CD4-positive, alpha-beta T cell treated with Interferon gamma for 1 hour (primary cell): ENCODE results near the gene TOM1L2.

Experiments
- DNase-seq: peaks from one replicate; pipeline ENCODE4 v3.0.0-alpha.2; 2020

The TOM1L2 gene

GRCh38 chr17:17844500-17844899, 127.7 kb downstream of the TOM1L2 start:
- no peak for DNase-seq

DNA sequence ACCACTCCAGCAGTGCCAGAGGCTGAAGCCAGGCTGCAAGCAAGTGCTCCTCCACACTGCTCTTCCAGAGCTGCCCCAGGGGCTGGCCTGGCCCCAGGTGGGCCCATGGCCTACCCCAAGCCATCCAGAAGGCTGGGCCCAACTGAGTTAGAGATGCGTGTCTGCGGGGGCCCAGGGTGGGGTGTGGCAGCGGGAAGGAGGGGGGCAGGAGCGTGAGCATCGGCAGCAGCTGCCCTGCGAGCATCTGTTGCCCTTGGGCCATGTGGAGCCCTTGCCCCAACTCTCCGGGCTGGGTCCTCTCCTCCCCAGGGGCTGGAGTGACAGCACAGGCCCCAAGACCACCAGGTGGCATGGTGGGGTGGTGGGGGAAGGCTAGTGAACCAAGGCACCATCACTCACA, 128.1 kb downstream of the TOM1L2 start:
- DNase-seq, result no peak

DNA sequence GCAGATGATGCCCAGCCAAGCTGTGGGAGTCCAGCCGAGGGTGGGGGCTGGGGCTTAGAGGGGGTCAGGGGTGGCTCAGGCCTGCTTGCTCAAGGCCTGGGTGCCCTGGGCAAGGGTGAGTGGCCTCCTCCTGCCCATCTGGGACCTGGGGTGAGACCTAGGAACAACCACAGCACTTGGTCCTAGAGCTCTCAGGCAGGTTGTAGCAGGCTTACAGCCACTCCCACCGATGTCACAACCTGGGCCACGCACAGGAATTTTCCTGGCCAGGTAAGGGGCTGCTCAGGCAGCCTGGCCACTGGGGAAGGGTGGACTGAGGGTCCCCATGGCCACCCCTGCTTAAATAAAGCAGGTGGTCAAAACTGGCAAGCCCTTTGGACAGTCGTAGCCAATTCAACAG, 129.1 kb downstream of the TOM1L2 start:
- no peak for DNase-seq

DNA sequence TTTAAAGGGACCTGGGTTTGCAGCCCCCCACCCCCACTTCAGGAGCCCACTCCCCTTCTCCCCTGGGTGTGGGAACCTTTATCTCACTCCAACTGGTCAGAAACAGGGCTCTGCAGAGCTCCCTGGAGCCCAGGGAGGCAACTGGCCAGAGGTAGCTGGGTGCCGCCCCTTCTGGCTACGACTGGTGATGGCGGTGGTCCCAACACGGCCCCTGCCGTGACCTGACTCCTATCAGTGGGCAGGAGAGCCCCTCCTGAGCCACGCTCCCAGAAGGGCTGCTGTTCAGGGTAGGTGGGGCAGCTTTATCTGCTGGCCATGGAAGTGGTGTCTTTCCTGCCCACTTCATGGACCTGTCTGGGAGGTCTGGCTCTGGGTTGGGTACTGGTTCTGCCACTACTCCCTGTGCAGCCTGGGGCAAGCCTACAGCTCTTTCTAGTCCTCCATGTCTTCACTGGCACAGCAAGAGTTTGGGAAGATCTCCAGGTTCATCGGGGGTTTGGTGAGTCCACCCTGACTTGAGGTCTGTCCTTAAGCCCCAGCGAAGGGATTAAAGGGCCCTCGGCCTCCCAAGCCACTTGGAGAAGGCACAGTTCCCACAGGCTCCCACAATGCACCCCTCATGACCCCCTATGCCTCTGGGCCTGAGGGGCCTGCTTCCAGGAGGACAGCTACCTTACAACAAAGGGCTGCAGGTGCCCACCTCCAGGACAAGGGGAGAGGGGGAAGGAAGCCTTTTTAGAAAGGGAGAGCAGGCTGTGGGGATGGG, 129.9 kb downstream of the TOM1L2 start:
- DNase-seq, result no peak

DNA sequence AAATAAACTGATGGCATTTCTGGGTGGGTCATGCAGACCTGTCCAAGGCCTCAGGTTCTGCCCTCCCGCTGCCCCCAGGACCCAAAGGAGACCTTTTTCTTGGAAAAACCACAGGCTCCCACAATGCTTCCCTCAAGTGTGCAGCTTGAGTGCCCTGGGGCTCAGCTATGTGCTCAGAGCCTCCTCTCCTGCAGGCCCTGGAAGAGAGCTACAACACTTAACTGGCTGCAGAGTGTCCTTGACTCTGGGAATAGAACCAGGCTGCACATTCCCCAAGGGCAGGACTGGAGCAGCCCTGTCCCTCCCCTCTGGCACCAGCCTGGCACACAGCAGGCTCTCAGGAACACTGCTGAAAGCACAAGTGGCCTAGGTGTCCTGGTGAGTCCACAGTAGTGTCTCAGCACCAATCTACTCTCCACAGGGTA, 130.6 kb downstream of the TOM1L2 start:
- DNase-seq, result no peak

DNA sequence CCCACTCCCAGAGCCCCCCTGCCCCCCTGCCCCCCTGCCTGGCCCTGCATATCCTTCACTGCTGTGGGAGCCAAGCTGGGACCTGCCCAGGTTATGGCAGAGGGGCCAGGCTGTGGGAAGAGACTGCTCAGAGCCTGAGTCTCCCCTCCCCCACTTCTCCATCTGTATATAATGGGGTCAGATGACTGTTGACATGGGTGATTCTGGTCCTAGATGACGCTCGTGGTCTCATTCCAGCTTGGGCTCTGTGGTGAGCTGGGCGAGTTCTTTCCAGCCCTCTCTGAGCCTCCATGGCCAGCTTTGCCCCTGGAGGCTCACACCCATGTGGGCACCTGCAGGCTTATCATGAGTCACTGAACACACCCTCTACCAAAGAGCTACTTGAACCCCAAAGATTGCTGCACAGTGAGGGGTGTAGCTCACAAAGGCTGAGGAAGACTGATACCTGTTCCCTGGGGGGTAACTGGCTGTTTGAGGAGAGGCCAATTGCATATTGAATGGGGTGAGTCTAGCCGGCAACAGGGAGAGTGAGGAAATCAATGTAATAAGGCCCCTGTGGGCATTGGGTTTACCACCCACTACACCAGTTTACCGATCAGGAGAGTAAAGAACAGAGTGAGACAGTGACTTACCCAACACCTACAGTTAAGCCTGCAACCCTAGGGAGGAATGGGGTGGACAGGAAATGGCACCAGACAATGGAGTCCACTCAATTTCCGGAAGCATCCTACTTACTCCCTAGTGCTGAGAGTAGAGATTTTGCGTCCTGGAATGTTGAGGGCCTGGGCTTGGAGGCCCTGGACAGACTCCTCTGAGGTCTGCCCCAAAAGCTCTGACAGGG, 131.2 kb downstream of the TOM1L2 start:
- DNase-seq, result no peak

DNA sequence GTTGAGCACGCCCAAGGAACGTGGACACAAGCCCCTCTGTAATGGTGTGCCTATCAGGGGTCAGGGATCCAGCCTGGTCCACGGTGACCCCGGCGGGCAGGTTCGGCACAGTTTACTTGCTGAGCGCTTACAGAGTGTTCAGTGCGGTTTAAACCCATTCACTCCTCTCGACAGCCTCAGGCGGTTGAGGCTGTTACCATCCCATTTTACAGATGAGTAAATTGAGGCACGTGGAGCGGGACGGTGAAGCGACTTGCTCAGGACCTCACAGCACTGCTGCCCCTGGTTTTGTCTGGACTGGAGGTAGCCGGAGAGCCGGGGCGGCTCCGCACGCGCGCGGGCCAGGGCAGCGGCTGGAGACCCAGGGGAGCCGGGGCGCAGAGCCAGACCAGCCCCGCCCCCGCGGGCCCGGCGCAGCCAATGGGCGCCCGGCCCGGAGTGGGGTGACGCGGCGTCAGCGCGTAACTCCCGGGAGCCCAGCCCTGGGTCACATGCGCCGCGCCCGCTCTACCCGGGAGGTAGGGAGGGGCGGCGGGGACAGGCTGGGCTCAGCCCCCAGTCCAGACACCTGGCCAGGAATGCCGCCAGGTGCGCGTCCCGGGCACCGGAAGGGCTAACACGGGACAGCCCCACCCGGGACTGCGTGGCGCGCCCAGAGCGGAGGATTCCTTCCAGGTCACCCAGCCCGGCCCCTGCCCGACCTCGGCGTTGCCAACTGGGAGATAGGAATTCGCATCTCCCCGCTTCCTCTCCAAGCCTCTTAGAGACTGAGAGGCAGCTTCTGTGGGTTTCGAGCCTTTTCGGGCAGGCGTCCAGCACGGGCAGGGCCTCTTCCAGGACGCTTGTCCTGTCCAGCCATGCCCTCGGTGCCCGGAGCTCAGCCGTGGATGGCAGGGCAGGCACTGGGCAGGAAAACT, 132.2 kb downstream of the TOM1L2 start:
- DNase-seq, result peak; percentile 86

GRCh38 chr17:17837966-17838962, 133.9 kb downstream of the TOM1L2 start:
- no peak for DNase-seq

- DNase-seq, result no peak
Observed at GRCh38 chr17:17837380-17837821, 134.8 kb downstream of the TOM1L2 start.

GRCh38 chr17:17836818-17837379, 135.3 kb downstream of the TOM1L2 start, which contains the start of gene SREBF1:
Gene SREBF1, minus strand, starts transcription at chr17:17836986. Its CDS starts 169 bp downstream, at chr17:17836817.
- DNase-seq, result peak; percentile 78

DNA sequence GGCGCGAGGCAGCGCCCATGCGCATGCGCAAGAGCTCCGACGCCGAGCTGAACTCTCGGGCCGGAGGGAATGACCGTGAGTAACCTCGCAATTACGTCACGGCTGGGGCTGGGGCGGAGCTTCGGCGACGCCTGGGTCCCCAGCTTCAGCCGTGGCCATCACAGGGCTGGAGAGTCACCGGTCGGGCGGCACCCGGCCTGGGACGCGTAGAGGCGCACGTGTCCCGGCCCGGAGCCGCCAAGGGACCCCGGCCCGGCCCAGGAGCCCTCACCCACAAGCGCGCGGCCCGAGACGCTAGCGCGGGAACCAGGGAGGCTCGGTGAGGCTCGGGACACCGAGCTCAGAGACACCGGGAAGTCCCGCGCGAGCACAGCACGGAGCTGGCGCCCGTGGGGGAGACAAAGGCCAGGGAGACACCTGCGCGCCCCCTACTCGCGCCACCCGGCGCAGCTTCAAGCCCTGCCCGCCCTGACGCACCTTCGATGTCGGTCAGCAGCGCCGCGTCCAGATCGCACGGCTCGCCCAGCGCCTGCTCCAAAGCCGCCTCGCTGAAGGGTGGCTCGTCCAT, 135.9 kb downstream of the TOM1L2 start:
- peak; percentile 96 for DNase-seq

DNA sequence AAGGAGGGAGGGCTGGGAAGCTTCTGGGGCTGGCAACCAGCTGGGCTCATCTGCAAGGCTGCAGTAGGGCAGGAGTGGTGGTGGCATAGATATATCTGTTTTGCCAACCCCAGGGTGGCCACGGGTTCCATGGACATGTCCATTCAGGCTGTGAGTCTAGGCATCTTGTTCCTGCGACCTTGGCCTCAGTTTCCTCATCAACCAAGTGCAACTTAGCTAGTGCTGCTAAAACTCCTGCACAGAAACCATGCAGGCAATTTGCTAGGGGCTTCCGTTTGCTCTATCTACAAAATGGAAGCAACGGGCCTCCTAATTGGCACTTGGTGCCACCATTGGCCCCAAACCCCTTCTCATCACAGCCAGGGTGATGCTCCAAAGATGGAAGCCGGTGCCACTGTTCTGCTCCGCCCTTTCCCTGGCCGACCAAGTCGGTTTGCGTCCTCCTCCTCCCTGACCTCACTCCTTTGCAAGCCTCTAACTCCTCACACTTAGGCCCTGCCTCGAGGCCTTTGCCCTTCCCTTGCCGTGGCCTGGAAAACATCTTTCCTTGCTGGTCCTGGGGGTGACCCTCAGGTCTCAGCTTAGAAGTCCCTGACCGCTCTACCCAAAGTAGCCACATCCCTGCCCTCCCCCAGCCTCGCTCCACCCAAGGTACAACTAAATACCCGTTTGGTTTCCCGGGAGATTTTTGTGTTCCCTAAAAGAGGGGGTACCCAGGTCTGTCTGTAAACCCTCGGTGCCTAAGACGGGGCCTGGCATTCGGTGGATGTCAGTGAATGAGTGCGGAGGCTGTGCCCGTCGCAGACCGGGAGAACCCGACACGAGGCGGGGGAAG, 136.6 kb downstream of the TOM1L2 start:
- DNase-seq, result no peak

DNA sequence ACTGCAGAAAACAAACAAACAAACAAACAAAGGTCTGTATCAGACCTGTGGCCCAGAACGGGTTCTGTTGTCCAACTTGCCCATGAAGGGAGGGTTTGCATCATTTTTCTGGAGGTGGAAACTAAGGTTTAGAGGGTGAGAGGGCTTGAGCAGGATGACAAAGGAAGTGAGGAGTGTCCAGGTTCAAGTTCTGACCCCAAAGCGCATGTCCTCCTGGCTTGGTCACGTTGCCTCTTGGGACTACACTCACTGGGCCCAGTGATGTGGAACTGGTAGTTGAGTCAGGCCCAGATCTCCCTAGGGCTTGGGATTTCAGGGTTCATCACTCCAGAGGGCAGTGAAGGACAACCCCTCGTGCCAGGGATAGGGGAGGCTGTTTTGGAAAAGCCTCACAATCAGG, 137.2 kb downstream of the TOM1L2 start:
- no peak for DNase-seq

DNA sequence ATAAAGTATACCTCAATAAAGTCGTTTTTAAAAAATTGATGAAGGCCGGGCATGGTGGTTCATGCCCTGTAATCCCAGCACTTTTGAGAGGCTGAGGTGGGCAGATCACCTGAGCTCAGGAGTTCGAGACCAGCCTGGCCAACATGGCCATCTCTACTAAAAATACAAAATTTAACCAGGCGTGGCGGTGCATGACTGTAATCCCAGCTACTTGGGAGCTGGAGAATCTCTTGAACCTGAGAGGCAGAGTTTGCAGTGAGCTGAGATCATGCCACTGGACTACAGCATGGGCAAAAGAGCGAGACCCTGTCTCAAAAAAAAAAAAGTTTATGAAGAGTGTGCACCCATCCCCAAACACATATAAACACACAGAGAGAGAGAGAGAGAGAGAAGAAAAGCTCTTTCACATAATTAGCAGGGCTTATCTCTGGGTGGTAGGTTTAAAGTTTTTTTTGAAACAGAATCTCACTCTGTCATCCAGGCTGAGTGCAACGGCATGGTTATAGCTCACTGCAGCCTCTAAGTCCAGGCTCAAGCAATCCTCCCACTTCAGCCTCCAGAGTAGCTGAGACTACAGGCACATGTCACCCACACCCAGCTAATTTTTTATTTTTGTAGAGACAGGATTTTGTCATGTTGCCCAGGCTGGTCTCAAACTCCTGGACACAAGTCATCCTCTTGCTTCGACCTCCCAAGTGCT, 138.4 kb downstream of the TOM1L2 start:
- DNase-seq, result no peak

- DNase-seq, result no peak
Observed at GRCh38 chr17:17832032-17832363, 140.2 kb downstream of the TOM1L2 start.

DNA sequence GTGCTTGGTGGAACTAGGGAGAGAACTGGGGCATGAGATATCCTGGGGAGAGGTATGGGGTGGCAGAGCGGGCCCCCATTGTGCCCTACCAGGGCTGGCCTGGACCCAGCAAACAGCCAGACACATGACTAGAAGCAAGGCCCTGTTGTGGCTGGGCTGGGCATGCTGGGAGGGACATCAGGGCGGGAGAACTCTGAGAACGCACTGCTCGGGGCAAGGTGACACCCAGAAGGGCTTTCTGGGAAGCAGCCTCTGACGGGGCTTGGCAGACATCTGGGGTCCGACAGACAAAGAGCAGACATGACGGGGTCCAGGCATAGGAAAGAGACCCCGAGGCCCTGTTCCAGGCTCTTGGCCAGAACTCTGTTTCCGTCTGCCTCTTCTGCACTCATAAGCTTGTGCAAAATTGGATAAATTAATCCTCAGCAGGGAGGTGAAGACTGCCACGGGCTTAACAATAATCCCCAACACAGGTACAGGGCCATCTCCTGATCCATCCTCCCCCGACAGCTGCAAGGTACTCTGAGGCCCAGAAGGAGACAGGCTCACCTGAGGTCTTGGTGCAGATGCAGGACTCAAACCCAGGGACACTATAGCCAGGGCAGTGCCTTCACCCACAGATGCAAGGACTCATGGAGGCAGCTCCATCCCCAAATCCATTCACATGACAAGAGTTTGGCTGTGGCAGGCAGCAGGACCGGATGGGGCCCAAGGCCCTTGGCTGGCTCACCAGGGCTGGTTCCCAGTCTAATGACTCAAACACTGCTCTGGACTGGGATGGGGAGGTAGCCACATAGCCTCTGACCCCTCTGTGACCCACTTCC, 140.8 kb downstream of the TOM1L2 start:
- DNase-seq, result no peak

- no peak for DNase-seq
Observed at GRCh38 chr17:17830740-17831207, 141.4 kb downstream of the TOM1L2 start.

DNA sequence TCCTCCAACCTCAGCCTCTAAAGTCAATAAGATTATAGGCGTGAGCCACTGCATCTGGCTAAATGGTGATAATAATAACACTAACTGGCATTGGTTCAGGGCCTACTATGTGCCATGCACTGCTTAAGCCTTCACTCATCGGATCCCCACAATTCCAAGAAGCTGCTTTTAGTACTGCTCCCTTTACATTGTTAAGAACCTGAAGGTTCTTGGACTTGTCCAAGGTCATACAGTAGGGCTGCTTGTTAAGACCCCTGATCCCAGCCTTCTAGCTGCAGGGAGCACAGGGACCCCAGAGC, 142.0 kb downstream of the TOM1L2 start:
- DNase-seq, result no peak
